Measurements from ENCODE around the gene PBX3.

Gene PBX3

DNA sequence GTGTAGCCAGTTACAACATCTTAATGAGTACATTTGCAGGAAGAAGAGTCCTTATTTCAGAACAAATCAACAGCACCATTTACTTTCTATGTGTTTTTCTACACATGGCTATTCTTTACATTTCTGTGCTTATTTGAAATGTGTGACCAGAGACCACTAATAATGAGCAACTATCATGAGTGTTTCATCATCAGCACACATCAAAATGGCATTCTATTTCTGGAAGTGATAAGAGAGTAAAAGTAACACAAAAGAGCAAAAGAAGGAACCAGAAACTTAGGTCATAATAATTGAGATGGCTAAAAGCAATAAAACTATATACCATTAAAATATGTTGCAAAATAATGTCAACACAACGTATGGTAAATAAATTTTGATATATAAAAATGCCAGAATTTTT, 159.7 kb downstream of the PBX3 start:
- DNase-seq (ENCODE audit: low spot score) = no peak

- no peak for DNase-seq (ENCODE audit: low spot score)
These were observed 161.0 kb downstream of the PBX3 start for GRCh38 chr9:125908136-125908535.

DNA sequence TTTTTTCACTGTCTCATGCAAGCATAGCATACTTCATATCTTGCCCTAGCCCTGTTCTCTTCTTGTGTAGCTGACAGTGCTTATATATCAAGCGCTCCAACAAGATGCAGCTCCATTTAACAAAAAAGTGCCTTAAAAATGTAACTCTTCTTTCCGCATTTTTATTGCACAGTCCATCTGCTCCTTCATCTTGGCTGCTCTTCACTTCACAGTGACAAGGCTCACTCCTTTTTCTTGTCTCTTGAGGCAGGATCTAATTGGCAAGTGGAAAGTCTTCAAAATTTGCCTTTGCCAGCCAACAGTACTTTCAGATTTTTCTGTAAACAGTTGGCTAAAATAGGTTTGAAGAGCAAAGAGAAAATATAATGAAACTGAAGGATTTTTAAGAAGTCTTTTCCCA, 161.8 kb downstream of the PBX3 start:
- no peak for DNase-seq (ENCODE audit: low spot score)

DNA sequence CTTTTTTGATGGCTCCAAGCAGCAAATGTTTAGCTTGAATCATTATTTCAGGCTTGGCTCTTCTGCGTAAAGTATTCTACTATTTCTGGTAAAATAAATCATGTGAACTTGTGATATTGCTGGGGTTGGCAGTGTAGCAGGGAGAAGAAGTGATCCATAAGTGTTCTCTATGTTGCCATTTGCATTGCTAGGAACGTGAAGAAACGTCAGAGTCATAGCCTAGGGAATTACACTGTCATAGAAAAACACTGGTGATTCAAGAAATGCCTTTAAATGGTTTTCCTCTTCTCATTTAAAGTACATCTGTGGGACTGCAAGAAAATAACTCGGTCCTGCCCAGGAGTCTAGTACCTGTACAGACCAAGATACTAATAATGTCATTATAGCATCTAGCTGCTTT, 162.3 kb downstream of the PBX3 start:
- DNase-seq (ENCODE audit: low spot score) = no peak

GRCh38 chr9:125910286-125910685, 163.1 kb downstream of the PBX3 start:
- DNase-seq (ENCODE audit: low spot score) = no peak

- no peak for DNase-seq (ENCODE audit: low spot score)
These were observed 164.9 kb downstream of the PBX3 start for GRCh38 chr9:125911861-125912644.

GRCh38 chr9:125912667-125913066, 165.5 kb downstream of the PBX3 start:
- DNase-seq (ENCODE audit: low spot score) = no peak

GRCh38 chr9:125913551-125913950, 166.4 kb downstream of the PBX3 start:
- no peak for DNase-seq (ENCODE audit: low spot score)

- DNase-seq (ENCODE audit: low spot score) = no peak
These were observed 167.2 kb downstream of the PBX3 start for GRCh38 chr9:125914411-125914810.

GRCh38 chr9:125915606-125916005, 168.4 kb downstream of the PBX3 start:
- no peak for DNase-seq (ENCODE audit: low spot score)

DNA sequence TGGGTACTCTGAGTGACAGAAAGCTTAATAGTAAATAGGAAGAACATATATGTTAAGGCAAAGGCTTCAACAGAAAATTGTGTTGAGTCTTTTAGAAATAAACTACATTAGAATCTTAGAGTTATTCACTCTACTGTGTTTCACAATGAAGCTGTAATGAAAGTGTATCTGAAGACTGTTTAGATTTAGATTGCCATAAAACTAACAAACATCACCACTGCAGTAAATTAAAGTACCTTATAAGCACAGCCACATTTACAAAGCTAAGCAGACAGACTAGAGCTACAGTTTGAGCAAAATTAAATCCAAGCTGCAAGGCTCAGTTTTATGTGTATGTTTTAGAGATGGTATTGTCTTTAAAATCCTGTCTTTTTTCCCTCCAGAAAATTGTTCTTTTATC, 172.4 kb downstream of the PBX3 start:
- DNase-seq (ENCODE audit: low spot score) = no peak

GRCh38 chr9:125920402-125920801, 173.2 kb downstream of the PBX3 start:
- DNase-seq (ENCODE audit: low spot score) = no peak

GRCh38 chr9:125922854-125923253, 175.7 kb downstream of the PBX3 start:
- DNase-seq (ENCODE audit: low spot score) = no peak

DNA sequence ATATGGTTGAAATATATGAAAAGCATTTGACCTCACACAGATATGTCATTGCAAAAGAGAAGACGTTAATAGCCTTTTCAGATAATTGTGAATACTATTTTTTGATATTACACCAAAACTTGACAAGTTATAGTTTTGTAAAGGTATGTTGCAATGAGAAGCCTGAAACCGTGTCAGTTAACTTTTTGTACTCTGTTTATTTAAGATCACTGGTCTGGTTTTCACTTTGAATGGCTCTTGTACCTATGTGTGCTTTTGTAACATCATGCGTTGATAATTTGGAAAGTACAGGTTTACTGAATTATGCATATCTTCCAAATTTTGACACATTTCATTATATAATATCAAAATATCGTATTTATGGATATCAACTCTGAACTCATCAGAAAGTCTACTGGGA, 177.2 kb downstream of the PBX3 start:
- no peak for DNase-seq (ENCODE audit: low spot score)

GRCh38 chr9:125926936-125927335, 179.8 kb downstream of the PBX3 start:
- DNase-seq (ENCODE audit: low spot score) = no peak

GRCh38 chr9:125929846-125930245, 182.7 kb downstream of the PBX3 start:
- no peak for DNase-seq (ENCODE audit: low spot score)

DNA sequence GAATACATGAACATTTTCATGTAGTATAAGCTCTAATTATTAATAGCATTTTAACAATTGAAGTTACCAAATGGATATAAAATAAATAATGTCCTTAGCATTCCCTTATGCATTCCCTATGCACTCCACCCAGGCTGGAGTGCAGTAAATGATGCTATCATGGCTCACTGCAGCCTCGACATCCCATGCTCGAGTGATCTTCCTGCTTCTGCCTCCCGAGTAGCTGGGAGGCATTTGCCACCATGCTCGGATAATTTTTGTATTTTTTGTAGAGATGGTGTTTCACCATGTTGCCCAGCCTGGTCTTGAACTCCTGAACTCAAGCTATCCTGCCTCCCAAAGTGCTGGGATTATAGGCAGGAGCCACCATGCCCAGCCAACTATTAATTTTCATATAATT, 184.0 kb downstream of the PBX3 start:
- DNase-seq (ENCODE audit: low spot score) = no peak

DNA sequence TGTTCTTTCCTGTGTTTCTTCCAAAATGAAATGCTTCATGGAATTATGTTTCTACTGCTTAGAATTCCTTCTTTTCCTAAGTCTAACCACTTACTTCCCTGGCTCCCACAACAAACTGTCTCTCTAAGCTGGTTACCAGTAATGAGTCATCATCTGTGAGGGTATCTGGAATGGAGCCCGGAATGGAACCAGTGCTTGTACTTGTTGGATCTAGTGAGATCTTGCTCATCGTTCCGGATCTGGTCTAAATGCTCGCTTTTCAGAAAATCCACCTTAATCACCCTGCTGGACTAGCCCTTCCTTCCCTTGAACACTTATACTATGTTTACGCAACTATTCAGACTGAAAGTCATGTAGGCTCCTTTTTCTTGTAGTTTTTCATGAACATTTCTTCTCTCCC, 184.8 kb downstream of the PBX3 start:
- DNase-seq (ENCODE audit: low spot score) = peak; percentile 89

DNA sequence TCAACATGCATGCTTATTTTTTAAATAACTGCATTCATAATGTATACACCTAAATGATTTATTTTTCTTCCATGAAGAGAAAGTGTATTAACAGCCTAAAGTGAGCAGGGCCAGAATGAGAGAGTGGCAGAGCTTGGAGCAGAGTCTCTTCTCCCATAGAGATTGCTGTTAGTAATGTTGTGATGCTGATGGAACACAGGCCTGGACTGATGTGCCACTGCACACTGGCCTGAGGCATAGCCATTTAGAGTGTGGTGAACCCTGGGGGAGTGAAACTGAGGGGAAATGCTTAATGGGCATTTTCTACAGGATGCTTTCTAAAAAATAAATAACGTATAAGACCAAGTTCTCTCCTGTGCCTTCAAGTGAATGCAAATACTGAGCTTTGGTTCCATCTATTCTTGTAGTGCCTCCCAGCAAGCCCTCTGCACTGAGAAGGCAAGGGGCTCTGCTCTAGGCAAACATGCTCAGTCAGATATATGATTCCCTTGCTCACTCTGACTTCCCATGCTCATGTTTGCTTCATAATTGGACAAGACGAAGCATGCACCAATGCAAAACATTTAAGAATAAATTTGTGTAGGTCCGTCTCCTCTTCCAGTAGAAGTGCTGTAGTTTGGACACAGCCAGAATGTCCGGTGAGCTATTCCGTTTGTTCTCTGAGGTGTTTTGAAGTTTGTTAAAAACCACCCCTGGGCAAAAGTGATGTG, 185.7 kb downstream of the PBX3 start:
- DNase-seq (ENCODE audit: low spot score) = no peak

- no peak for DNase-seq (ENCODE audit: low spot score)
These were observed 195.0 kb downstream of the PBX3 start for GRCh38 chr9:125942125-125942524.

DNA sequence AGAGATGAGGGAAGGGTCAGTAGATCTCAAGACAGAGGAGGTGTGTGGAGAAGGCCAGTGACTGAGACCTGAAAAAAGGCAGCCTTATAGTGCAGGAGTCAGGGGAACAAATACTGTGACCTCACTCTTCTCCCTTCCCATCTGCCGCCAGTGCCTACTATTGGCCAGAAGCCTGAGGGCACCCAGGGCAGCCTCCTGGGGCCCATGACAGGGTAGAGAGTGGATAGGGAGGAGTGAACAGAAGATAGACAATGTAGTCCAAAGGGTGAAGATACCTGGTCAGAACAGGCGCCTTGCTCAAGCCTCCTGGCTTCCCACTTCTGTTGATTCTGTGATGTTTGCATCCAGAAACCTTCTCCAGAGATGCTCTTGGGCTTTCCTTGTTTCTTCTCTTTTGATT, 196.7 kb downstream of the PBX3 start:
- no peak for DNase-seq (ENCODE audit: low spot score)

GRCh38 chr9:125946397-125946796, 199.2 kb downstream of the PBX3 start:
- no peak for DNase-seq (ENCODE audit: low spot score)

GRCh38 chr9:125948887-125949596, 201.9 kb downstream of the PBX3 start:
- no peak for DNase-seq (ENCODE audit: low spot score)
